Measurements from ENCODE around the gene PARD3B. TPM values are rescaled to one million over a fixed set of nuclear protein-coding genes. Genes with fewer than 3 reads are reported as not detected.

Gene PARD3B
- total and polyA plus RNA-seq, 10 of the 15 experiments (the other 5 are each of a cell fraction or from before 2014, with no cell fraction given) = 0.01 to 0.54 (median 0.07) TPM; not detected in 7

DNA sequence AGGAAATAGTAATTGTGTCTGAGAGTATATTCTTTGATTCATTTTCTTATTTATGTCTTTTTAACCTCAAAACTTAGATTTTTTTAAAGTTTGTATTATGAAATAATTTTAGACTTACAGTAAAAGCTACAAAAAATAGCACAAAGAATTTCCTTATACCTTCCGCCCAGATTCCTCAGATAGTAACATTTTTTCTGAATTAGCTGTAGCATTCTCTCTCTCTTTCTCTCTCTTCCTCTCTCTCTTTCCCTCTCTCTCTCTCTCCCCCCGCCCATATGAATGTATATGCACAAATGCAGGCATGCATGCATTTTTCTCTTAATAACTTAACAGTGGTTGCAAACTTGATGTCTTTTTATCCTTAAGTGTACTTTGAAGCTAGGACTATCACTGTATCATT, 776.0 kb downstream of the PARD3B start:
- Histone ChIP-seq H3K27ac (ENCODE audit: control insufficient read depth, insufficient read depth) (no peak overlapping the region), H3K9ac (ENCODE audit: control insufficient read depth, insufficient read depth, low read length) (no peak overlapping the region), H2AFZ (ENCODE audit: control insufficient read depth, low read depth, low read length) (no peak overlapping the region), H3K36me3 (ENCODE audit: control insufficient read depth in 2 of 2, insufficient read depth in 2 of 2, low read length in 1 of 2) (no peaks in the 10 kb centered on the region), H3K4me3 (no peak overlapping the region), H3K27me3 (replicated peaks in 1 of 2; ENCODE audit: control insufficient read depth in 2 of 2, insufficient read depth in 2 of 2, low read length in 1 of 2) (no peaks in the 10 kb centered on the region), H3K4me2 (ENCODE audit: control insufficient read depth, insufficient read depth) (no peak overlapping the region), H3K9me3 (replicated peaks; ENCODE audit: control insufficient read depth, insufficient read depth, low read length) (no peaks in the 10 kb centered on the region), H3K79me2 (ENCODE audit: control insufficient read depth, insufficient read depth, low read length) (no peaks in the 10 kb centered on the region), H4K20me1 (ENCODE audit: control insufficient read depth, insufficient read depth) (no peaks in the 10 kb centered on the region), H3K4me1 (ENCODE audit: control insufficient read depth, insufficient read depth, low read length) (no peaks in the 10 kb centered on the region)
- FAIRE-seq (no peak), DNase-seq (ENCODE audit: low read depth, low spot score) (no peak), ATAC-seq (no peak)
- intact Hi-C loops (cut with micrococcal nuclease; ENCODE audit: unreplicated experiment) = no loop called here
- ChIA-PET CTCF (interaction anchor here (1.2 kb wide), 1 partner anchor 400 kb away, joined by 3 read pairs; no protein-coding TSS in a partner anchor), RAD21 (ENCODE audit: unreplicated experiment) (no interaction called here), SMC1A (ENCODE audit: uncharacterized antibody, unreplicated experiment) (interaction anchor here (1.0 kb wide), 1 partner anchor 440 kb away, joined by 4 read pairs; no protein-coding TSS in a partner anchor), POLR2A (no interaction called here)
- WGBS (ENCODE audit: insufficient coverage, insufficient replicate concordance, low lambda C conversion rate, missing lambda C conversion rate) = 23% methylated on average over 2 of the region's 2 CpGs
- TF ChIP-seq, protein P1, sequence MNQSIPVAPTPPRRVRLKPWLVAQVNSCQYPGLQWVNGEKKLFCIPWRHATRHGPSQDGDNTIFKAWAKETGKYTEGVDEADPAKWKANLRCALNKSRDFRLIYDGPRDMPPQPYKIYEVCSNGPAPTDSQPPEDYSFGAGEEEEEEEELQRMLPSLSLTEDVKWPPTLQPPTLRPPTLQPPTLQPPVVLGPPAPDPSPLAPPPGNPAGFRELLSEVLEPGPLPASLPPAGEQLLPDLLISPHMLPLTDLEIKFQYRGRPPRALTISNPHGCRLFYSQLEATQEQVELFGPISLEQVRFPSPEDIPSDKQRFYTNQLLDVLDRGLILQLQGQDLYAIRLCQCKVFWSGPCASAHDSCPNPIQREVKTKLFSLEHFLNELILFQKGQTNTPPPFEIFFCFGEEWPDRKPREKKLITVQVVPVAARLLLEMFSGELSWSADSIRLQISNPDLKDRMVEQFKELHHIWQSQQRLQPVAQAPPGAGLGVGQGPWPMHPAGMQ (IDR thresholded peaks at IDR 0.05; ENCODE audit: borderline replicate concordance) = no peak
- TF ChIP-seq CBX3 (IDR thresholded peaks at IDR 0.05; ENCODE audit: borderline replicate concordance, low read depth) = no peak
- BruUV-seq (replicated peaks) = no TSS peak
- in situ Hi-C loops (cut with MboI) = no loop called here

DNA sequence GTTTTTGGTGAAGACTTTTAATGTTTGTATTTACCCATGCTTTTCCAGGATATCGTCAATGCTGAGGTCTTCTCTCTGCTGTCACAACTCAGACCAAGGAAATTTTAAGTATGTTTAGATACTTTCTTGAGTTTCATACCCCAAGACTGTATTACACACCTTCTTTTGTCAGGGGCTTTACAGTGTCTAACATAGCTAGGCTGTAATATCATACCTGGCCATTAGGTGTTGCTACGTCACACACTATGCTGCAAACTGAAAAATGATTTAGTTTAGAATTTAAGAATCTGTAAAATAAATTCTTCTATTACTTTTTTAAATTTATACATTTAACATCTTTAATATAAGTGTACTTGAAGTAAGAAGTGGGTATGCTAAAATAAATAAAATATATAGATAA, 778.7 kb downstream of the PARD3B start:
- Histone ChIP-seq H3K4me3 (no peak overlapping the region), H3K4me1 (ENCODE audit: control insufficient read depth, insufficient read depth, low read length) (no peaks in the 10 kb centered on the region), H2AFZ (ENCODE audit: control insufficient read depth, low read depth, low read length) (no peak overlapping the region), H4K20me1 (ENCODE audit: control insufficient read depth, insufficient read depth) (no peaks in the 10 kb centered on the region), H3K4me2 (ENCODE audit: control insufficient read depth, insufficient read depth) (no peak overlapping the region), H3K9ac (ENCODE audit: control insufficient read depth, insufficient read depth, low read length) (no peak overlapping the region), H3K79me2 (ENCODE audit: control insufficient read depth, insufficient read depth, low read length) (no peaks in the 10 kb centered on the region), H3K27me3 (replicated peaks in 1 of 2; ENCODE audit: control insufficient read depth in 2 of 2, insufficient read depth in 2 of 2, low read length in 1 of 2) (no peaks in the 10 kb centered on the region), H3K36me3 (ENCODE audit: control insufficient read depth in 2 of 2, insufficient read depth in 2 of 2, low read length in 1 of 2) (no peaks in the 10 kb centered on the region), H3K9me3 (replicated peaks; ENCODE audit: control insufficient read depth, insufficient read depth, low read length) (no peaks in the 10 kb centered on the region), H3K27ac (ENCODE audit: control insufficient read depth, insufficient read depth) (no peak overlapping the region)
- peak; percentile 69 for ATAC-seq
- TF ChIP-seq MTA3 (IDR thresholded peaks at IDR 0.05; ENCODE audit: borderline replicate concordance, low read length) (no peak), RAD21 (IDR thresholded peaks at IDR 0.05; ENCODE audit: insufficient read depth, low read depth, low read length) (peak; percentile 36; the same call in 1 of the 2 replicates)
- TF ChIP-seq, protein P2, sequence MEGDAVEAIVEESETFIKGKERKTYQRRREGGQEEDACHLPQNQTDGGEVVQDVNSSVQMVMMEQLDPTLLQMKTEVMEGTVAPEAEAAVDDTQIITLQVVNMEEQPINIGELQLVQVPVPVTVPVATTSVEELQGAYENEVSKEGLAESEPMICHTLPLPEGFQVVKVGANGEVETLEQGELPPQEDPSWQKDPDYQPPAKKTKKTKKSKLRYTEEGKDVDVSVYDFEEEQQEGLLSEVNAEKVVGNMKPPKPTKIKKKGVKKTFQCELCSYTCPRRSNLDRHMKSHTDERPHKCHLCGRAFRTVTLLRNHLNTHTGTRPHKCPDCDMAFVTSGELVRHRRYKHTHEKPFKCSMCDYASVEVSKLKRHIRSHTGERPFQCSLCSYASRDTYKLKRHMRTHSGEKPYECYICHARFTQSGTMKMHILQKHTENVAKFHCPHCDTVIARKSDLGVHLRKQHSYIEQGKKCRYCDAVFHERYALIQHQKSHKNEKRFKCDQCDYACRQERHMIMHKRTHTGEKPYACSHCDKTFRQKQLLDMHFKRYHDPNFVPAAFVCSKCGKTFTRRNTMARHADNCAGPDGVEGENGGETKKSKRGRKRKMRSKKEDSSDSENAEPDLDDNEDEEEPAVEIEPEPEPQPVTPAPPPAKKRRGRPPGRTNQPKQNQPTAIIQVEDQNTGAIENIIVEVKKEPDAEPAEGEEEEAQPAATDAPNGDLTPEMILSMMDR (IDR thresholded peaks at IDR 0.05 in 2 of 3, conservative IDR thresholded peaks at IDR 0.05 in 1 of 3; ENCODE audit: control insufficient read depth in 2 of 3, extremely low read depth in 1 of 3, insufficient read depth in 1 of 3, low read depth in 3 of 3, low read length in 3 of 3) = peak; percentile 36 to 50 (median 44); a peak in 5 of 6 replicates
- no peak for FAIRE-seq
- RAD21 ChIA-PET (ENCODE audit: unreplicated experiment) = interaction anchor here (1.0 to 2.5 kb wide), 2 partner anchors 352 to 357 kb away, joined by 3 to 11 read pairs; no protein-coding TSS in a partner anchor
- 0% methylated on average over 2 of the region's 2 CpGs for WGBS (ENCODE audit: insufficient coverage, insufficient replicate concordance, low lambda C conversion rate, missing lambda C conversion rate)
- CTCF ChIA-PET = interaction anchor here (0.6 to 3.0 kb wide), 8 partner anchors 9 to 601 kb away, joined by 3 to 17 read pairs (median 4); no protein-coding TSS in a partner anchor
- in situ Hi-C loops (cut with MboI) = no loop called here
- POLR2A ChIA-PET = no interaction called here
- no TSS peak for BruUV-seq (replicated peaks)
- SMC1A ChIA-PET (ENCODE audit: uncharacterized antibody, unreplicated experiment) = interaction anchor here (0.6 to 1.3 kb wide), 3 partner anchors 15 to 352 kb away, joined by 3 to 4 read pairs (median 3); no protein-coding TSS in a partner anchor
- no peak for DNase-seq (ENCODE audit: low read depth, low spot score)
- intact Hi-C loops (cut with micrococcal nuclease; ENCODE audit: unreplicated experiment) = loop anchor here (1.0 kb wide), 1 partner anchor 356 kb away; no protein-coding TSS in a partner anchor
